ENCODE measurements around the gene FGD6.
"Not testable (repeated sequence)": the region's sequence is repeated elsewhere in the genome, so short reads cannot be mapped to it uniquely, and the experiment has no call there.

Gene FGD6

GRCh38 chr12:95196875-95197569 lies 20.2 kb downstream of the FGD6 start:
- not testable (repeated sequence) for ATAC-seq (replicated peaks)

GRCh38 chr12:95195122-95195521 lies 22.1 kb downstream of the FGD6 start:
- DNase-seq: no peak
- Mint-ChIP-seq H3K9me3 (no peaks in the 10 kb centered on the region), H3K27ac (no peak overlapping the region), H3K4me1 (ENCODE audit: low read depth in 2 of 2) (no peaks in the 10 kb centered on the region), H3K36me3 (ENCODE audit: insufficient read depth) (peaks cover 3% of the 10 kb centered on the region), H3K27me3 (peaks cover 0 to 15% of the 10 kb centered on the region in 2 donors), H3K4me3 (no peak overlapping the region)
- ATAC-seq (replicated peaks): no peak

More at GRCh38 chr12:95196875-95197569, 20.2 kb downstream of the FGD6 start:
- H3K4me1 Mint-ChIP-seq (ENCODE audit: low read depth in 2 of 2); H3K27ac Mint-ChIP-seq; H3K4me3 Mint-ChIP-seq; DNase-seq; H3K9me3 Mint-ChIP-seq; H3K36me3 Mint-ChIP-seq (ENCODE audit: insufficient read depth): not testable (repeated sequence)
- H3K27me3 Mint-ChIP-seq: peaks cover 9 to 15% of the 10 kb centered on the region in 2 donors

- H3K9me3 Mint-ChIP-seq: no peaks in the 10 kb centered on the region
- DNase-seq (no peak), ATAC-seq (replicated peaks) (no peak)
- no peak overlapping the region for H3K4me3 Mint-ChIP-seq
- H3K4me1 Mint-ChIP-seq (ENCODE audit: low read depth in 2 of 2): no peaks in the 10 kb centered on the region
- H3K27me3 Mint-ChIP-seq: peaks cover 0 to 15% of the 10 kb centered on the region in 2 donors
- no peak overlapping the region for H3K27ac Mint-ChIP-seq
- H3K36me3 Mint-ChIP-seq (ENCODE audit: insufficient read depth): peaks cover 3% of the 10 kb centered on the region
Measured at GRCh38 chr12:95193139-95193538, 24.1 kb downstream of the FGD6 start.

DNA sequence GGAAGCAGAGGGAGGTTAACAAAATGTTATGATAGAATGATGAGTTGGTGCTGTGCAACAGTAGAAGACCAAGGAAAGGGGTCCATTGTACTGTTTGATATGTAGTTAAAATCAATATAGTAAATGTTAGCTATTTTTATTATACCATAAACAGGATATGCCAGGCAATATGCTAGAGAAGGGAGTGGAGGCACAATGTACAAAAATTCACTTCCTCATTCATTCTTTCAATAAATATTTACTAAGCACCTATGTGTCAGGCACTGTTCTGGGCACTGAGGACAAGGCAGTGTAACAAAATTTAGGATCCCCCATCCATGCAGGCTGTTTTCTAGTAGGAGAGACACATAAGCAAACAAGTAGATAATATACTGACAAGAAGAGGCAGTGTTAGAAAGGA lies 25.0 kb downstream of the FGD6 start:
- H3K4me1 Mint-ChIP-seq (ENCODE audit: low read depth in 2 of 2): no peaks in the 10 kb centered on the region
- no peaks in the 10 kb centered on the region for H3K9me3 Mint-ChIP-seq
- peaks cover 3% of the 10 kb centered on the region for H3K36me3 Mint-ChIP-seq (ENCODE audit: insufficient read depth)
- no peak overlapping the region for H3K4me3 Mint-ChIP-seq
- H3K27me3 Mint-ChIP-seq: peaks cover 0 to 15% of the 10 kb centered on the region in 2 donors
- no peak for DNase-seq
- ATAC-seq (replicated peaks): no peak
- no peak overlapping the region for H3K27ac Mint-ChIP-seq

DNA sequence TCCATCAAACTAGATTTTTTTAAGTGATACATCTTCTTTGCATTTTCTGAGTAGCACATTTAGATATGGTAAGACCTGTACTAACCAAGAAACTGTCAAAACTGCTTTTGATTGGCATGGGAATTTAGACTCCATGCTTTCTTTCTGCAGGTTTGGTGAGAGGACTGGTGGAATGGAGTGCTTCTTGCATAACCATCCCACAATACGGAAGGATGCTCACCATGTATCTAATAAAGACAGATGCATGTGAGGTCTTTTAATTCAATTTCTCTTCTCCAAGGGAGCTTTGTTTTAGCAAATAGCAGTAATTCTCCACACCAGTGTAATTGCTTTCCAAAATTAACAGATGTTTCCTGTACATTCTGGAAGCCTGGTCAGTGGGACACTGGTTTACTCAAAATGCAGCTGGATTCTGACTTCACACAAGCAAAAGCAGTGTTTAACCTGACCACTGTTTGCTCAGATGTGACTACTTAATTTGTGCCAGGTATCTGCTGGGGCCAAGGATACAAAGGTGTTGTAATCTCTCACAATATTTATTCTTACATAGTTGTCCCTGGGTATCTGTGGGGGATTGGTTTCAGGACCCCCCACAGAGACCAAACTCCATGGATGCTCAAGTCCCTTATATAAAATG lies 26.1 kb downstream of the FGD6 start:
- H3K9me3 Mint-ChIP-seq: no peaks in the 10 kb centered on the region
- H3K4me3 Mint-ChIP-seq: no peak overlapping the region
- ATAC-seq (replicated peaks) (no peak), DNase-seq (no peak)
- peaks cover 3% of the 10 kb centered on the region for H3K36me3 Mint-ChIP-seq (ENCODE audit: insufficient read depth)
- H3K27me3 Mint-ChIP-seq: peaks cover 0 to 15% of the 10 kb centered on the region in 2 donors
- H3K4me1 Mint-ChIP-seq (ENCODE audit: low read depth in 2 of 2): no peaks in the 10 kb centered on the region
- H3K27ac Mint-ChIP-seq: no peak overlapping the region

- peaks cover 3% of the 10 kb centered on the region for H3K36me3 Mint-ChIP-seq (ENCODE audit: insufficient read depth)
- H3K27me3 Mint-ChIP-seq: peaks cover 0 to 7% of the 10 kb centered on the region in 2 donors
- no peaks in the 10 kb centered on the region for H3K4me1 Mint-ChIP-seq (ENCODE audit: low read depth in 2 of 2)
- no peak overlapping the region for H3K4me3 Mint-ChIP-seq
- H3K27ac Mint-ChIP-seq: no peak overlapping the region
- no peak for ATAC-seq (replicated peaks)
- no peak for DNase-seq
- H3K9me3 Mint-ChIP-seq: no peaks in the 10 kb centered on the region
Measured at GRCh38 chr12:95187865-95188415, 29.3 kb downstream of the FGD6 start.

- Mint-ChIP-seq H3K27me3 (no peaks in the 10 kb centered on the region), H3K27ac (no peak overlapping the region), H3K4me1 (ENCODE audit: low read depth in 2 of 2) (no peaks in the 10 kb centered on the region), H3K4me3 (no peak overlapping the region), H3K9me3 (no peaks in the 10 kb centered on the region), H3K36me3 (ENCODE audit: insufficient read depth) (peaks cover 3% of the 10 kb centered on the region)
- DNase-seq (no peak), ATAC-seq (replicated peaks) (no peak)
Measured at GRCh38 chr12:95185854-95186253, 31.4 kb downstream of the FGD6 start.

- no peak overlapping the region for H3K4me3 Mint-ChIP-seq
- H3K9me3 Mint-ChIP-seq: no peaks in the 10 kb centered on the region
- H3K36me3 Mint-ChIP-seq (ENCODE audit: insufficient read depth): peaks cover 3% of the 10 kb centered on the region
- ATAC-seq (replicated peaks): no peak
- no peak overlapping the region for H3K27ac Mint-ChIP-seq
- no peaks in the 10 kb centered on the region for H3K4me1 Mint-ChIP-seq (ENCODE audit: low read depth in 2 of 2)
- DNase-seq: no peak
- no peaks in the 10 kb centered on the region for H3K27me3 Mint-ChIP-seq
Measured at GRCh38 chr12:95185072-95185471, 32.2 kb downstream of the FGD6 start.

- DNase-seq (no peak), ATAC-seq (replicated peaks) (no peak)
- Mint-ChIP-seq H3K27ac (no peak overlapping the region), H3K36me3 (ENCODE audit: insufficient read depth) (peaks cover 3% of the 10 kb centered on the region), H3K4me1 (ENCODE audit: low read depth in 2 of 2) (no peaks in the 10 kb centered on the region), H3K4me3 (no peak overlapping the region), H3K27me3 (no peaks in the 10 kb centered on the region), H3K9me3 (no peaks in the 10 kb centered on the region)
Measured at GRCh38 chr12:95184121-95184520, 33.1 kb downstream of the FGD6 start.

GRCh38 chr12:95182868-95183415 lies 34.3 kb downstream of the FGD6 start:
- Mint-ChIP-seq H3K4me1 (ENCODE audit: low read depth in 2 of 2) (no peaks in the 10 kb centered on the region), H3K4me3 (no peak overlapping the region), H3K27me3 (no peaks in the 10 kb centered on the region), H3K36me3 (ENCODE audit: insufficient read depth) (peaks cover 3% of the 10 kb centered on the region), H3K9me3 (no peaks in the 10 kb centered on the region), H3K27ac (no peak overlapping the region)
- no peak for ATAC-seq (replicated peaks)
- no peak for DNase-seq

GRCh38 chr12:95181103-95181502 lies 36.2 kb downstream of the FGD6 start:
- H3K27me3 Mint-ChIP-seq: no peaks in the 10 kb centered on the region
- no peaks in the 10 kb centered on the region for H3K9me3 Mint-ChIP-seq
- H3K36me3 Mint-ChIP-seq (ENCODE audit: insufficient read depth): peaks cover 3% of the 10 kb centered on the region
- H3K27ac Mint-ChIP-seq: peak overlapping the region in 1 of 2 donors; percentile 54
- ATAC-seq (replicated peaks): no peak
- DNase-seq: no peak
- no peaks in the 10 kb centered on the region for H3K4me1 Mint-ChIP-seq (ENCODE audit: low read depth in 2 of 2)
- H3K4me3 Mint-ChIP-seq: no peak overlapping the region

DNA sequence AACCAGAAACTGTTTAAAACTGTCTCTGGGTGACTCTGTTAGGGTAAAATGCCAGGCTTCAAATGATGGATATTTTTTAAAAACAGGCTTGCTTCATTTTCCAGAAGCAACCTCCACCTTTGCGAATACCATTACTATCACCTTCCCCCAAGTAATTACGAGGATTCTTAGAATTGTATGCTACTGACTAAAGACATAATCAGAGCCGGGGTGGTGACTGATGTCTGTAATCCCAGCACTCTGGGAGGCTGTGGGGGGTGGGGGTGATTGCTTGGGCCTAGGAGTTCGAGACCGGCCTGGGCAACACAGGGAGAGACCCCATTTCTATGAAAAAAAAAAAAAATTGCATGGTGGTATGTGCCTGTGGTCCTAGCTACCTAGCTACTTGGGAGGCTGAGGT lies 38.3 kb downstream of the FGD6 start:
- H3K27ac Mint-ChIP-seq: no peak overlapping the region
- no peak overlapping the region for H3K4me3 Mint-ChIP-seq
- no peaks in the 10 kb centered on the region for H3K9me3 Mint-ChIP-seq
- peaks cover 0 to under 1% of the 10 kb centered on the region in 2 donors for H3K27me3 Mint-ChIP-seq
- H3K4me1 Mint-ChIP-seq (ENCODE audit: low read depth in 2 of 2): no peaks in the 10 kb centered on the region
- peaks cover 3% of the 10 kb centered on the region for H3K36me3 Mint-ChIP-seq (ENCODE audit: insufficient read depth)
- no peak for ATAC-seq (replicated peaks)
- DNase-seq: no peak

DNA sequence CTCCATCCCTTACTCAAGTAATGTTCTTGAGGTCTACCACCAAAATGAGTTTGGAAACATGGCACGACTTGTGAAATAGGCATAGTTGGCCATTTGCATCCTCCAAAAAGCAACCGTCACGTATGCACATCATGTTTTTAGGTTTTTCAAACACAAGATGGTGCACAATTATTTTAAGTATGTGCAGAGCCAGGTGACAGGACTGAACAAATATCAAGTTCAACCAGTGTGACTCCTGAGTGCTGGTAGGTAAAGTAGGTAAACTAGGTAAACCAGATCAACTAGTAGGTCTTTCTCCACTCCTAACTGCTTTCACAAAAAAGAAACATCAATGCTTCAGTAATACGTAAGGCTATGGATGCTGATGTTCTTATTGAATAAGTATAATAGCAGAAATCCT lies 39.1 kb downstream of the FGD6 start:
- DNase-seq: no peak
- no peaks in the 10 kb centered on the region for H3K9me3 Mint-ChIP-seq
- H3K27me3 Mint-ChIP-seq: peaks cover 5 to 9% of the 10 kb centered on the region in 2 donors

More for the DNA sequence above, 39.1 kb downstream of the FGD6 start:
- Mint-ChIP-seq H3K36me3 (ENCODE audit: insufficient read depth) (peaks cover 3% of the 10 kb centered on the region), H3K4me3 (no peak overlapping the region), H3K27ac (no peak overlapping the region), H3K4me1 (ENCODE audit: low read depth in 2 of 2) (no peaks in the 10 kb centered on the region)
- ATAC-seq (replicated peaks): no peak
